ENCODE results near the gene PTPRJ.

PTPRJ gene

DNA sequence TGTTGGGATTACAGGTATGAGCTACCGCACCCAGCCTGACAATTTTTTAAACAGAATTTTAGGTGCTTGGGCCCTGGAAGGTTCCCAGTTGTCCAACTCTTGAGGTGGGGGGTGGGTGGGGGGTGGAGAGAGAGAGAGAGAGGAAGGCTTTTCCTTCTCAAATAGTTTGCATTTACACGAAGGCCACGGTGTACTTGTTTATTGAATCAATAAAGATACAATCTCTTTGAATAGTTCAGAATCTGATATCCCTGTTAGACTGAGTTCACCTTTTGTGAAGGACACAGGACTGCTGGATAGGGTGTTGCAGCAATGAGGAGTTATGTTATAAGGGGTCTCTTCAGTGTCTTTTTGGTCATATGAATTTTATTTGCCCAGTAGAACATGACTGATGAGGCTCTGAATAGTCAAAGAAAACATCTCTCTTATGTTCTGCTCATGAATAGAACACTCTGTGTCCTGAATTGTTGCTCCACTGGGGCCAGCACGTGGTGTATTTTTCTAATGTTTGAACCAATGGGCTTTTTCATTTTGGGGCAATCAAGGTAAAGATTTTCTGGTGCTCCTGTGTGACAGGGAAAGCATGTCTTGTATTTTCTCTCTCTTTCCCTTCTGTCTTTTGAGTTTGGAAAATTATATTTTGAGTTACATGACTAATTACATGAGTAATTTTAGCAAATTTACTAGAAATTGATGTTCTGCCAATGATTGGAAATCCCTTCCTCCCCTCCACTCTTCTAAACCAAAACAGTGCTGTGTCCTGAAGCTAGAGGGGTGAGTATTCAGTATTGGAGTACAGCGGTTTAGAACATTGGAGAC is 61.7 kb downstream of the PTPRJ start:
- no peak for FAIRE-seq

DNA sequence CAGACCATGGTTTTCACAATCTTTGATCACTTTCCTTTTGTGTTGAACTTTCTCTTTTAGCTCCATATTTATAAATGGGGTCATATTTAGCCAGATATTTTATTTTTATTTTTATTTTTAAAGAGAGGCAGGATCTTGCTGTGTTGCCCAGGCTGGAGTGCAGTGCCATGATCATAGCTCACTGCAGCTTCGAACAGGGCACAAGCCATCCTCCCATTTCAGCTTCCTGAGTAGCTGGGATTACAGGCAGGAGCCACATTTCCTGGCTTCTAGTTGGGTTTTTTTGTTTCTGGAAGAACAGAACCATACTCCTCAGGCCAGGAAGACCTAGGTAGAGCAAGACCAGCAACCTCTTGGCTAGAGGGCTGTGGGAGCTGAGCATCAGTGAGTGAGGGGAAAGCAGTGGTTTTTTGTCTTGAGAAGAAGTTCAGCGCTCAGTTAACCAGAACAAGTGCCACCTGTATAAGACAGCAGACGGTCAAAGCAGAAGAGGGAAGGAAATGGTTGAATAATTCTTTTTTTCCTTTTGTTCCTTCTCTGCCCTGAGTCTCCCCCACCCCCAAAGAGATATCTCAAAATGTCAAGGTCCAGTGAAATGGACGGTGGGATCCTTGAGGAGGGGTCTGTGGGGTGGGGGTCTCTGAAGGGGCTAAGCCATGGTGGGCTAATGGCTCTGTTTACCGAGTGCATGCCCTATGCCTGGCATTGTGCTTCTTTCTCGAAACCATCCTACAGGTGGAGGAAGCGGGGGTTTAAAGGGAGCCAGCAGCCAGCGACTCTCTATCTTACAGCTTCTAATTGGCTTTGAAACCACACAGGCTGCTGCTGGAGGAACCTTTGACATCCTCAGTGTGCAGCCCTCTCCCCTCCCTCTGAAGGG is 63.0 kb downstream of the PTPRJ start:
- no peak for FAIRE-seq

DNA sequence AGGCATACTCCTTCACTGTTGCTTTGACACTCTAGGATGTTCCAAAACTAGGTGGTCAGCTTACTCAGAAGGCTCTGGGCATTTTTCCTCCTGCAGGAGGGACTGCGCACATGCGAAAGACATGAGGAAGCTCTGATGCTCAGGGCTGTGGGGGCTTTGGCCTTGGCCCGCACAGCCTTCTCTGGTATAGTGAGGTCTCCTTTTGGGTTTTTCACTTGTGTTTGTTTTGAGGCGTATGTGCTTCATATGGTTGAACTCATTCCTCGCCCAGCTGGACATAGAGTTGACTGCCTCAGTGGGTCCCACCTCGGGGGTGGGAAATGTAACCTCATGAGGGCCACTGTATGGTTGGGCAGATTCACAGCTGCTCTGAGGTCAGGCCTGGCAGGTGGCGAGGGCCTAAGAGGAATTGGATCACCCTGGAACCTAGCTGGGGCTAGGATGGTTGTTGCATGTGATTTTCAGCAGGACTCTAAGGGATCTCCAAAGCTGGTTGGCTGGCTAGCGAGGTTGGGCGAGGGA is 63.7 kb downstream of the PTPRJ start:
- FAIRE-seq: no peak

DNA sequence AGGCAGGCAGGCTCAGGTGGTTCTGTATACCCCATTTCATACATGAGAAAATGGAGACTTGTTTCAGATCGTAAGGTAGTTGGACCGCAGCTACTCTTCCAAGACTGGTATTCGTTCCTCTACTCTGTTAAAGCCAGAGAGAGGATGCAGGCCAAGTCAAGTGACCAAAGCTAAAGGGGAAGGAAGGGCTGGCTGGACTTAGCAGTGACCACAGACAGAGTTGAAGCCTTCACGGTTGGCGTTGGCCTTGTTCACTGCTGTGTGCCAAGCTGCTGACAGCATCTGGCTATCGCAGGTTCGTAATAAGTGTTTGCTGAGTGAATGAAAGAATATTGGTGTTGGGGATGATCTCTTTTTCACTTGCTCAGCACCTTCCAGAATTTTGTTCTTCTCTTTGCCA is 64.2 kb downstream of the PTPRJ start:
- no peak for FAIRE-seq

DNA sequence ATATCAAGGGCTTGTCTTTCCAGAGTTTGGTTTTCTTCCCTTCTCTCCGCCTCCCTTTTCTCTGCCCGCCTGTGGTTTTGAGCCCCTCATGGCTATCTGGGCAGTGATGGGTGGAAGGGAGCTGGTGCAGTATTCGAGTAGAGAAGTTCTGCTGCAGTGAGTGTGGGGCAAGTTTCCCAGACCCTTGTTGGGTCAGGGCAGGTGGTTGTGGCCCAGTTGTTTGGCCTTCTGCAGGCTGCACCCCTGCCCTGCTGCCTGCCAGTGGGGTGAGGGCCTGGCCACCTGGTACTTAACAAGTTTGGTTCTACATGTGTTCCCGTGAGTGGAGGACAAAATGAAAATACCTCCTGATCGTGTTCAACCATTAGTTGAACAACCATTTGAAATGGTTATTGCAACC is 65.2 kb downstream of the PTPRJ start:
- no peak for FAIRE-seq

DNA sequence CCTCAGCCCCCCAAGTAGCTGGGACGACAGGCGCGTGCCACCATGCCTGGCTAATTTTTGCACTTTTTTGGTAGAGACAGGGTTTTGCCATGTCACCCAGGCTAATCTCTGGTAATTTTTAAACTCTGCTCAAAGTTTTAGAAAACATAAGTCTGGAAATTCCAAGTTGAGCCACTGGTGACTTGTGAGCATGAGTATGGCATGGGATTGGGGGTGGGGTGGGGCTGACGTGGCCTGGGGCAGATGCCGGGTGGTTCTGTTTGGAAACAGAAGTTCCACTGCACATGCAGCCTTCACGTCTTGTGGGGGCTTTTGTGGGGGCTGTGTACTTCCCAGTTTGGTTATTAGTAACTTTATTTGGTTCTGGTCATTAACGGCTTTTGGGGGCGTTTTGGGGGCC is 67.3 kb downstream of the PTPRJ start:
- no peak for FAIRE-seq

DNA sequence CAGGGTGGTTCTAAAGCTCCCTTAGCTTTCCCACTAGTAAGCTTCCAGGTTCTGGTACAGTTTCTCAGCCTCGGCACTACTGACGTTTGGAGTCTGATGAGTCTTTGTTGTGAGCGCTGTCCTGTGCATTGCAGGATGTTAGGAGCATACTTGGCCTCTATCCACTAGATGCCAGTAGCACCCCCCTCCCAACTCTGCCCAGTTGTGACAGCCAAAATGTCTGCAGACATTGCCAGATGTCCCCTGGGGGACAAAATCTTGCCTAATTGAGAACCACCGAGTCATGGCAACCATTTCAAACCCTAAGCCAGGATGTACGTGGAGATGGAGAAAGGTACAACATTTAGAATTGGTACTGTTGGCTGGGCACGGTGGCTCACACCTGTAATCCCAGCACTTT is 68.7 kb downstream of the PTPRJ start:
- FAIRE-seq: no peak

DNA sequence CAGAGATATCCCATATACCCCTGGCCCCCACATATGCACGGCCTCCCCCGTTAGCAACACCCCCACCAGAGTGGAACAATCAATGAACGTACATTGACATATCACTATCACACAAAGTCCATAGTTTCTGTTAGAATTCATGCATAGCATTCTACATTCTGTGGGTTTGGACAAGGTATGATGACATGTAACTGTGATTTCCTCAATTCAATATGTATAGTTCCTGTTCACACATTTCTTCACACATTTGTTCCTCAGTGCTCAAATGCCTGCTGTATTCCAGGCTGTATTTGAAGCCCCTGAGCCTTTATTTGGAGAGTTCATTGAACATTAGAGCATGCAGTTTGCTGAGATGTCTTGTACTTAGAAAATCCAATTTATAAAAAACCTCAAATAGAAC is 69.9 kb downstream of the PTPRJ start:
- no peak for FAIRE-seq

DNA sequence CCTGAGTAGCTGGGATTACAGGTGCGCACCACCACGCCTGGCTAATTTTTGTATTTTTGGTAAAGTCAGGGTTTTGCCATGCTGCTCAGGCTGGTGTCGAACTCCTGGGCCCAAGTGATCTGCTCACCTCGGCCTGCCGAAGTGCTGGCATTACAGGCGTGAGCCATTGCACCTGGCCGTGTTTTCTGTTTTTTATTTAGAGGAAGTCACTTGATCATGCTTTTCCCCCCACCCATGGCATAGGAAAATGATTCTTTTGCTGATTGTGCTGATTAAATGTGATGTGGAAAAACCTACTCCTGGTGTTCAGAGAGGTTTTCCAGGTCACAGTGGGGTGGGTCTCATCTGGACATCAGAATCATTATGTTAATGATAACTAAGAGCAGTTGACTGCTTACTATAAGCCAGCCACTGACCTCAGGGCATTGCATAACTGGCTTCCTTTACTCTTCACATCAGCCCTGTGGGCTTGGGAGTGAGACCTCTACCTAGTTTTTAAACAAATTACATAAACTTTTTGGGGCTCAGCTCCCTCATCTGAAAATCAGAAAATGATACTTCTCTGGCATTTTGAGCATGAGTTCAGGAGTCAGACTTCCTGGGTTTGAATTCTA is 71.0 kb downstream of the PTPRJ start:
- FAIRE-seq: no peak

DNA sequence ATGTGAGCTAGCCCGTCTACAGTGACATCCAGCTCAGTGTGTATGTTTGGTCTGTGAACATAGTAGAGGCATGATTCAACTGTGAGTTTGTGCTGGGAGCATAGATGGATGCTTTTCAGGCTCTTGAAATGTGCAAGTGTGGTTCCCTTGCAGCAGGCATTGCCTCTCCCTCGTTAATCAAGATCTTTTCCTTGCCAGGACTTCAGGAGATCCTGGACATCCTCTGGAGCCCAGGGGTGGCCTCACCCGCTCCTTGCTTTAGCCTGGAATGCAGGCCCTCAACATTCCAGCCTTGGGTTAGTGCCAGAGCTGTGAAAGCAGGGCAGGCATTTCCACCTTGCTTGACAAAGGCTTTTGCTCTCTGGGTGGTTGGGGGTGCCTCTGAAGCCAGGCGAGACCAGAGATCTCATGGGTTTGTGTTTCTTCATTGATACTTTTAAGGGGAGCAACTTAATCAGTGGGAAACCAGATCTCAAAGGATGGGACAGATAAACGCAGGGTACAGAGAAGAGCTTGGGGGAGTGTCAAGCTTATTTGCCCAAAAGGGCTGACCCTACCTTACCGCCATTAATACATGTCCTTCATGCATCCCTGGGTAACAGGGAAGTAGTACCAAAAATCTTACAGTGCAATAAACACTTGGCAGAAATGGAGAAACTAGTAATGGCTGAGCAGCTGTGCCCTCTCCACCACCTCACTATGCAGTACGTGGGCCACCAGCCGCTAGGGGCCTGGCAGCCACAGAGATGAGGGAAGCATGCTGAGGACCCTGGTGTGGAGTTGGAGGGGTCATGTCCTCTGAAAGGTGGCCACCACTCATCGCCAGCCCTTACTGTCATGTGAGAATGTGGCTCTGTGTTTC is 72.1 kb downstream of the PTPRJ start:
- FAIRE-seq: no peak

DNA sequence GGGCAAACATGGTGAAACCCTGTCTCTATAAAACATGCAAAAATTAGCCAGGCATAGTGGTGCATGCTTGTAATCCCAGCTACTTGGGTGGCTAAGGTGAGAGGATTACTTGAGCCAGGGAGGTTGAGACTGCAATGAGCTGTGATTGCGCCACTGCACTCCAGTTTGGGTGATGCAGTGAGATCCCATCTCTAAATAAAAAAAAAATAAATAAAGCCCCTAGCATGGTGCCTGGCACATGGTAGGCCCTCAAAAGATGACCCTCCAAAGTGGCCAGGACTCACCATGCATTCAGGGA is 74.6 kb downstream of the PTPRJ start:
- no peak for FAIRE-seq

DNA sequence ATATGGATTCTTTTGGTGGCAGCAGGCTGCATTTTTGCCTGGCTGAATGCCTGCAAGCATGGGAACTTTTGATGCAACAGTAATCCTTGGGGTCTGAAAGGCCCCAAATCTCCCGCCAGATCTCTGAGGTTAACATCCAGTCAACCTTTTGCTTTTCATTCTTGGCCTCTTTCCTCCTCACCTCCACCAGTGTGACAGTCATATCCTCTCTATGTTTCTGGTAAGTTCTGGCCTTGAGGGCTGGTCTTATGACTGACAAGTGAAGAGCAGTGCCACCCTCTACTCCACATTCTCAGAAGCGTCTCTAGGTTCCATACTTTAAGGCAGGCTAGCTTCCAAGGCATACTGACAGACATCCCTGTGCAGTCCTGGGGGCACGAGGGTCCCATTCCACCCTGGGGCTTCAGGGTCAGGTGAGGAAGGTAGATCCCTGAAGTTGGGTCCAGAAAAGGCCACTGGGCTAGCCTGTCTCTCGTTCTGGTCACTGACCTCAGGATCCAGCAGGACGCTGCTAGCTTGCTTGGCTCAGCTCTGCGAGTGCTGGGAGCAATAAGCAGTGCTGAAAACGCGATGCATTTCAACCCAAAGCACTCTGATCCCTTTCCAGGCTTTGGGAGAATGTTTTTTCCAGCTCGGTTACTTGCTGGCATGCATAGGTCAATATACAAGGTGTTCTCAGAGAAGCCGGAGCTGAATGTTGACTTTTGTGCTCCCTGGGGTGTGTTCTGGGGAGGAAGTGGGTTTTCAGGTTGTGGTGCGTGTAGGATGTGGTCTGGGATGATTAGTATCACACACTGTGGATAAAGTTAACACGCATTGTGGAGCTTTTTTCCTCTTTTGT is 75.2 kb downstream of the PTPRJ start:
- no peak for FAIRE-seq

DNA sequence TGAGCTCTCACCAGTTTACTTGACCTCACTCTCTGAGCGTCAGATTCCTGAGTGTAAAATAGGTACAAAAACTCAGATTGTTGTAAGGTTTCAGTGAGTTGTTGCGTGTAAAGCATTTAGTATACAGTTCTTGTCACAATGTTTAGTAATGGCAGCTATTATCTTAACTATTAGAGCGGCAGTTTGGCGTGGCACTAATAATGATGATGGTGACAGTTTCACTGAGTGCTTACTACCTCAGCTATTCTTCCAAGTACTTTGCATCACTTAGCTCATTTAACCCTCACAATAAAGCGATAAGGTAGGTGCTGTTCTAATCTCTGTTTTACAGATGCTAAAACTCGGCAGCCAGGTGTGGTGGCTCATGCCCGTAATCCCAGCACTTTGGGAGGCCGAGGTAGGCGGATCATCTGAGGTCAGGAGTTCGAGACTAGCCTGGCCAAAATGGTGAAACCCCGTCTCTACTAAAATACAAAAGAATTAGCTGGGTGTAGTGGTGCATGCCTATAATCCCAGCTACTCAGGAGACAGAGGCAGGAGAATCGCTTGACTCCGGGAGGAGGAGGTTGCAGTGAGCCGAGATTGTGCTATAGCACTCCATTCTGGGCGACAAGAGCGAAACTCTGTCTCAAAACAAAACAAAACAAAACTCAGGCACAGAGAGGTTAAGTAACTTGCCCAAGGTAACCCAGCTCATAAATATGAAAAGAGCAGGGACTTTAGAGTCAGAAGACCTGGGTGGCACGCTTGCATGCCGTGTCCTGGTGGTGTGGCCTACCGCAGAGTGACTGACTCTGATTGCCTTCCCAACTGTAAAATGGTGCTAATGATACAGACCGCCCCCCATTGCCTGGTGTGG is 76.2 kb downstream of the PTPRJ start:
- no peak for FAIRE-seq

DNA sequence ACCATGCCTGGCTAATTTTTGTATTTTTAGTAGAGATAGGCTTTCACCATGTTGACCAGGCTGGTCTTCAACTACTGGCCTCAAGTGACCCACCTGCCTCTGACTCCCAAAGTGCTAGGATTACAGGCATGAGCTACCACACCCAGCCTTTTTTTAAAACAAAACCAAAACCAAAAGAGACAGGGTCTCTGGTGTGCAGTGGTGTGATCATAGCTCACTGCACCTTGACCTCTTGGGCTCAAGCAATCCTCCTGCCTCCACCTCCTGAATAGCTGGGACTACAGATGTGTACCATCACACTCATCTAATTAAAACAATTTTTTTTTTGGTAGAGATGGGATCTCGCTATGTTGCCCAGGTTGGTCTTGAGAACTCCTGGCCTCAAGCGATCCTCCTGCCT is 77.7 kb downstream of the PTPRJ start:
- FAIRE-seq: no peak

DNA sequence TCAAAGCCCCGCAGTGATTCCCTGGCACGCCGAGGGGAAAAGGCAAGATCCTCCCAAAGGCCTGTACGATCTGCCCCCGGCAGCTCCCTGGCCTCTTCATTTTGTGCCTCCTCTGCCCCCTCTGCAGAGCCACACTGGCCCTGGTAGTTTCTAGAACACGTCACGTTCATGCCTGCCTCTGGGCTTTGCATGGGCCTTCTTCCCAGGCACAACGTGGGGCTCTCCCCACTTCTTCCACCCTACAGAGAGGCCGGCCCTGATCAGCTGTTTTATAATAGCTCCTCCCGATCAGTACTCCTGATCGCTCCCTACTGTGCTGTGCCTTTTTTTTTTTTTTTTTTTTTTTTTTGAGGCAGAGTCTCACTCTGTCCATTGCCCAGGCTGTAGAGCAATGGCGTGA is 78.4 kb downstream of the PTPRJ start:
- no peak for FAIRE-seq

DNA sequence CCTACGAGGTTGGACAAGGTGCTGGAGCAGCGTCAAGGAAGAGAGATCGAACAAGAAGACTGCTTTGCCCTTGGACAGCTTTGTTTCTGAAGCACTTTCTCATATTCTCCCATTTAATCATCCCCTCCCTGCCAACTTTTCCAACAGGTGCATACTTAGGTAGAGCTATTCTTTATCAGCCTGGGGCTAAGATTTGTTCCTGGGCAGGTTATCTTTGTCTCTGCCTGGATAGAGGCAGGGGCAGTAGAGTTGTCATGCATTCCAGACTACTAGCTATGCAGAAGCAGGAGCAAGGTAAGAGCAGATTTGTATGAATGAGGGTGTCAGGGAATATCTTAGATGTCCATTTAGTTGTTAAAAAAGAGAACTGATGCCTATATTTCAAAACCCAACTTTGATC is 82.3 kb downstream of the PTPRJ start:
- FAIRE-seq: no peak

DNA sequence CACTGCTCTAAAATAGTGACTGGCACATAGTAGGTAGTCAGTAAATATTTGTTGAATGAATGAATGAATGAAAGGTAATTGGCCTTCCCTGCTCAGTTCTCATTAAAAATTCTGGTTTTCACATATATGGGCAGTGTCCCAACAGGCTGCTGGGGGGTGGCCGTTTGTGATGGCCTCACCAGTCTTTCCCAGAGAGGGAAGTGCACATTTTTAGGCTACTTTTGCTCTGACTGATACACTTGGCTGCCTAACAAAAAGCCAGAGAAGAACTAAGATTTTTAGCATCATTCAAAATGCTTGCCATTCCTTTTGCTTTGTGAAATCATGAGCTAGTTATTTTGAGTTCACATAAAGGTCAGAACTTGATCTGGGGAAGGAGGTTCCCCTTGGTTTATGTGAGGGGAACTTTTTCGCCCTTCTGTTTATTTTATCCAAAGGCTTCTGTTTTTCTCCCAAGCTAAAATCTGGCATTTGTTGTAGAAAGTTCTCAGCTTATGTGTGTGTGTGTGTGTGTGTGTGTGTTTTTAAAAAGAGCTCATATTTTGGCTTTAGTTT is 83.1 kb downstream of the PTPRJ start:
- FAIRE-seq: peak; percentile 95

DNA sequence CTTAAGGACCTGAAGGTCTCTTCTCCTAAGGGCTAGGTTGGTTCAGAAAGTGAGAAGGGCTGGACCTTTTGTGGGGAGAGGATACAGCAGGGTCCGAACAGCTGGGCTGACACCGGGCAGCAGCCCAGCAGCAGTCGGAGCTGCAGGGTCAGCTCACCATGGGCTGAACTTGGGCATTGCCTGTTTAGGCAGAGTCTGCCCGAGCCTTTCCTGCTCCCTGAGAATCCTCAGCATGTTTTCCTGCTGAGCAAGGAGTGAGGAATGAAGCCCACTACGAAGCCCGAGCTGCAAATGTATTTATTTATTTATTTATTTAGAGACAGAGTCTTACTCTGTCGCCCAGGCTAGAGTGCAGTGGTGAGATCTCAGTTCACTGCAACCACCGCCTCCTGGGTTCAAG is 83.9 kb downstream of the PTPRJ start:
- FAIRE-seq: no peak

DNA sequence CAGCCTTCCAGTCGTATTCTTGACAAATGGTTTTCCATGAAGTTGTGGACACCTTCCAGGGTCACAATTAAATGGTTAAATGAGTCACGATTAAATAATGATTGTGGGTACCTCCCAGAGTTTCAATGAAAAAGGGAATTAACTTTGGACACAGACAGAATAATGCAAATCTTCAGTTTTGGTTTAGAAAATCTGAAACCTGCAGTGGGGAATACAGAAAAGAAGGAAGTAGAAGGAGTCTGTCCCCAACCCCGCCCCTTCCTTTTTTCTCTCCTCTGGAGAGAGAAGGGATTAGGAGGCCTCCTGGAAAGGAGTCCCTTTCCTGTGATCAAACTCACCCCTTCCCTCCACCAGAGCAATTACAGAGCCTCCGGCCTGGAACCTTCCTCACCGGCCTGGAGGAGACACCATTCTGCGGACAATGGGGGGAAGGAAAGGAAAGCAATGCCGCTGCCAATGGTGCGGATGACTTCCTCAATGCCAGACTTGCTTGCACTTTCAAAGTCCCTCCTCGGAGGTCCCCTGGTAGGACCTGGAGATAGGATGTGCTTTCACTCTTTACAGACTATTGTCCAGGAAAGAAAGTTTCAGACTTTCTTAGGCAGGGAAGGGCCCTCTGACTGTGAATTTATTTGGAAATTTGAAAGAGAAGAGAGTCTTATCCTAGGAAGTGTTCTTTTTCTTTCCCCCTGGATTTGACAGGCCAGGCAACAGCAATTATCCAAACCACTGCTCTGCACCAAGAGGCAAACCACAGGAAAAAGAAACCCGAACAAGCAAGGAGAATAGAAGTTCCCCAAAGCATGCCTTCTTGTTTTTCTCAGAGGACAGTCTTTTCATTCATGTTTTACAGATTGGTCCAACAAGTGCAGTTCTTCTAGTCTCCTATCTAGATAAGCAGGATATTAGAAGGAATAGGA is 86.8 kb downstream of the PTPRJ start:
- no peak for FAIRE-seq
